ENCODE data around the gene ZNF526.
"Not testable (repeated sequence)": the region's sequence is repeated elsewhere in the genome, so short reads cannot be mapped to it uniquely, and the experiment has no call there.

The ZNF526 gene

GRCh38 chr19:42246922-42247639, 27.0 kb downstream of the ZNF526 start:
- no peak for DNase-seq

- no peak for DNase-seq
Observed at GRCh38 chr19:42247640-42248199, 27.6 kb downstream of the ZNF526 start.

- no peak for DNase-seq
Observed at GRCh38 chr19:42248270-42249148, 28.4 kb downstream of the ZNF526 start.

DNA sequence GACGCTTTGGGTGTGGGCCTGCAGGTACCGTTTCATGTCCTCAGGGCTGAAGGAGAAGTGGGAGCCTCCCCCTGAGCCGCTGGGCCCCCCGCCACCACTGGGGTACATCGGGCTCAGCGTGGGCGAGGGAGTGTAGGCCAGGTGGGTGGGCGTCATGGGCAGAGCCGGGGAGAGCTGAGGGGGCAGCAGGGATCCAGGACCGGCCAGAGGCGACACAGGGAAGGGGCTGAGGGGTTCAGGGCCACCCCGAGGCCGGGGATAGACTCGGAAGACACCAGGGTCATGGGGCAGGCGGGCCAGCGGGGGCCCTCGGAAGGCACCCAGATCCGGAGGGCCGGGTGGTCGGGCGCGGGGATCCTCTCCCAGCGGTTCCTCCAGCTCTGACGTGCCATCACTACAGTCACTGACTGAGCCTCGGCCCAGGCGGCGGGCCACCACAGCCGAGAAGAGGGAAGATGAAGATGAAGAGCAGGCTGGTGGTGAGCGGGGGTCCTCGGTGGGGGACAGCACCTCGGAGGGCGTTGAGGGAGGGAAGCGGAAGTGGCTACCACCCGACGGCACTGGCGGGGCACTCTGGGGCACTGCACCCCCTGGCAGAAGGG, 29.1 kb downstream of the ZNF526 start:
- no peak for DNase-seq

GRCh38 chr19:42249769-42250168, 29.7 kb downstream of the ZNF526 start:
- DNase-seq, result no peak

DNA sequence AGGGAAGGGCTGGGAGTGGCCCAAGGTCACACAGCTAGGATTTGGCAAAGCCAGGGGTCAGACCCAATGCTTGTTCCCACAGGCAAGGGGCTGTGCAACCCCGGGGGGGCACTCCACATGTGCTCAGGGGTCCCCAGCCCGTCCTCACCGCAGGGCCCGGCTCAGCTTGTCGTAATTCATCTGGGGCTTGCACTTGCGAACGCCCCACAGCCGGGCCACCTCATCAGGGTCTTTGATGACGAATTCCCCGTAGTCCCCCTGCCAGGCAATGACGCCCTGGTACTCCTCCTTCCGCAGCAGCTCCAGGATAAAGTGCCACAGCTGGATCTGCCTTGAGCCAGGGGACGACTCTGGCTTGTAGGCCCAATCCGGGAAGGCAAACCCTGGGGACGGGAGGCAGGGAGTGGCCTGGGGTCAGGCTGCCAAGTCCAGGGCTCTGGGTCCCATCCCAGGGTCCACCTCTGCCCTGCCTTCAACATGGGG, 30.1 kb downstream of the ZNF526 start:
- DNase-seq, result no peak

- DNase-seq, result no peak
Observed at GRCh38 chr19:42250666-42251531, 30.8 kb downstream of the ZNF526 start.

GRCh38 chr19:42251572-42252358, 31.7 kb downstream of the ZNF526 start:
- no peak for DNase-seq

GRCh38 chr19:42252365-42253244, 32.5 kb downstream of the ZNF526 start:
- no peak for DNase-seq

GRCh38 chr19:42253245-42254088, 33.4 kb downstream of the ZNF526 start:
- no peak for DNase-seq

- no peak for DNase-seq
Observed at GRCh38 chr19:42254089-42254849, 34.2 kb downstream of the ZNF526 start.

- DNase-seq, result no peak
Observed at GRCh38 chr19:42254850-42255765, 35.0 kb downstream of the ZNF526 start, which contains the start of gene ERF. Gene ERF (minus strand): TSS chr19:42255128. CDS start chr19:42254999, 129 bp downstream.

- no peak for DNase-seq
Observed at GRCh38 chr19:42255766-42256745, 35.9 kb downstream of the ZNF526 start.

DNA sequence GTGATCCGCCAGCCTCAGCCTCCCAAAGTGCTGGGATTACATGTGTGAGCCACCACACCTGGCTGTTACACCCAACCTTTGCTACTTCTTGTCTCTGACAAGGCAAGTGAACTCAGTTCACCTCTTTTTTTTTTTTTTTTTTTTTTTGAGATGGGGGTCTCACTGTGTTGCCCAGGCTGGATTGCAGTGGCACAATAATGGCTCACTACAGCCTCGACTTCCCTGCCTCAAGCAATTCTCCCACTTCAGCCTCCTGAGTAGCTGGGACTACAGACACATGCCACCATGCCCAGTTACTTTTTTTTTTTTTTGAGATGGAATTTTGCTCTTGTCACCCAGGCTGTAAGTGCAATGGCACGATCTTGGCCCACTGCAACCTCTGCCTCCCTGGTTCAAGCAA, 37.7 kb downstream of the ZNF526 start:
- not testable (repeated sequence) for DNase-seq

- no peak for DNase-seq
Observed at GRCh38 chr19:42261763-42262162, 41.7 kb downstream of the ZNF526 start.

DNA sequence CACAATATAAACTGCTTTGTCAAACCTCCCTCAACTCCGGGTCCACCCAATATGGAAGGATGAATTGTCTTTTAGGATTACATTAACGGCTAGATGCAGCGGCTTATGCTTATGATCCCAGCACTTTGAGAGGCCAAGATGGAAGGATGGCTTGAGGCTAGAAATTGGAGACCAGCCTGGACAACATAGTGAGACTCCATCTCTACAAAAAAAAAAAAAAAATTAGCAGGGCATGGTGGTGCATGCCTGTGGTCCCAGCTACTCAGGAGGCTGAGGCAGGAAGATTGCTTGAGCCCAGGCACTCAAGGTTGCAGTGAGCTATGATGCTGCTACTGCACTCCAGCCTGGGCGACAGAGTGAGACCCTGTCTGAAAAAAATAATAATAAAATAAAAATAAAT, 46.0 kb downstream of the ZNF526 start:
- DNase-seq, result not testable (repeated sequence)
